Stimulated activated CD4-positive, alpha-beta T cell treated with anti-CD3 and anti-CD28 coated beads, Interleukin-12 subunit alpha, Interleukin-12 subunit beta, amount 100 ng/mL, for 4 hours (primary cell): Measurements from ENCODE around the gene WDR38.
"Not testable (repeated sequence)": the region's sequence is repeated elsewhere in the genome, so short reads cannot be mapped to it uniquely, and the experiment has no call there.

ENCODE experiments used
- DNase-seq: peaks from one replicate; pipeline ENCODE4 v3.0.0-alpha.2; 2020

WDR38 gene

DNA sequence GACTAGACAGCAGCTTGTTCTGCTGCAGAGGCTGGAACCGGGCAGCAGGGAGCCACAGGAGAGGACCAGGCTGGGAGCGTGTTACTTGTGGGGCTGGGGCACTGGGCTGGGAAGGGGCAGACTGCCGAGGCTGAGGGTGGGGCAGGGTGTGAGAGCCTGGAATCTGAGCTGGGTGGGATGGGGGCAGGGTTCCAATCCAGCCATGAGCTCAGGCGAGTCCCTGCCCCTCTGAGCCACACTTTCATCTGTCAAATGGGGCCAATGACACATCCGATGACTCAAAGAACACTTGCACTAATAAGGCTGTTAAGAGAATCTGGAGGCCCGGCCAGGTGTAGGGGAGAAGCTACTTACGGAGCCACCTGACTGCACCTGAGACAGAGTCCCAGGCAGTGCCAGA lies 18.7 kb upstream of the WDR38 start:
- no peak for DNase-seq

DNA sequence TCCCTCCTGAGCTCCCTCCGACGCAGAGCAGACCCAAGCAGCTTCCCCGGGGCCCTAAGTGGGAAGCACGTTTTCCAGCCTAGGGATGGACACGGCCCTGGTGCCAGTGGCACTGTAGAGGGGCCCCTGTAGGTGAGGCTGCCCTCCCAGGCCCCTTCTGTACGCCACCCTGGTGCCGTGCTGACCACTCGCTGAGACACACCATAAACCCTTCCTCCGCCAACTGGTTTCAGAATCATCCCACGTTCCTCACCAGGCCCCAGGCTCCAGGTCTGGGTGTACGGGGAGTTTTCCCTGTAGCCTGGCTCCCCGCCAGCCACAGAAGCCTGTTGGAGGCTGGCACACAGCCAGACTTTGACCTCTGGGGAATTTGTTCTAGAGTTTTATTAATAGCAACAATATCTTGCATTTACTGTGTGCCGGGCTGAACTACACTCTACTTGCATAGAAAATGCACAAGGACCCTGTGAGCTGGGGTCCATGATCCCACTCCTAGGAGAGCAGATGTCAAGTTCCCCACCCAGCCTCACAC lies 18.2 kb upstream of the WDR38 start:
- no peak for DNase-seq

DNA sequence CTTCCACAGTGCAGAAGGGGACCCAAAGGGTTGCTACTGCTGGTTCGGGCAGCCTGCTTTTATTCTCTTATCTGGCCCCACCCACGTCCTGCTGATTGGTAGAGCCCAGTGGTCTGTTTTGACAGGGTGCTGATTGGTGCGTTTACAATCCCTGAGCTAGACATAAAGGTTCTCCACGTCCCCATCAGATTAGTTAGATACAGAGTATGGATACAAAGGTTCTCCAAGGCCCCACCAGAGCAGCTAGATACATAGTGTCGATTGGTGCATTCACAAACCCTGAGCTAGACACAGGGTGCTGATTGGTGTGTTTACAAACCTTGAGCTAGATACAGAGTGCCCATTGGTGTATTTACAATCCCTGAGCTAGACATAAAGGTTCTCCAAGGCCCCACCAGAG lies 15.1 kb upstream of the WDR38 start:
- not testable (repeated sequence) for DNase-seq

DNA sequence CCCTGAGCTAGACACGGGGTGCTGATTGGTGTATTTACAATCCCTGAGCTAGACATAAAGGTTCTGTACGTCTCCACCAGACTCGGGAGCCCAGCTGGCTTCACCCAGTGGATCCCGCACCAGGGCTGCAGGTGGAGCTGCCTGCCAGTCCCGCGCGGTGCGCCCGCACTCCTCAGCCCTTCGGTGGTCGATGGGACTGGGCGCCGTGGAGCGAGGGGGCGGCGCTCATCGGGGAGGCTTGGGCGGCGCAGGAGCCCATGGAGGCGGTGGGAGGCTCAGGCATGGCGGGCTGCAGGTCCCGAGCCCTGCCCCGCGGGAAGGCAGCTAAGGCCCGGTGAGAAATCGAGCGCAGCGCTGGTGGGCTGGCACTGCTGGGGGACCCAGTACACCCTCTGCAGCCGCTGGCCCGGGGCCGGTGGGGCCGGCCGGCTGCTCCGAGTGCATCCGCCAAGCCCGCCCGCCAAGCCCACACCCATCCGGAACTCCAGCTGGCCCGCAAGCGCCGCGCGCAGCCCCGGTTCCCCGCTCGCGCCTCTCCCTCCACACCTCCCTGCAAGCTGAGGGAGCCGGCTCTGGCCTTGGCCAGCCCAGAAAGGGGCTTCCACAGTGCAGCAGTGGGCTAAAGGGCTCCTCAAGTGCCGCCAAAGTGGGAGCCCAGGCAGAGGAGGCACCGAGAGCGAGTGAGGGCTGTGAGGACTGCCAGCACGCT lies 14.5 kb upstream of the WDR38 start:
- DNase-seq = not testable (repeated sequence)

DNA sequence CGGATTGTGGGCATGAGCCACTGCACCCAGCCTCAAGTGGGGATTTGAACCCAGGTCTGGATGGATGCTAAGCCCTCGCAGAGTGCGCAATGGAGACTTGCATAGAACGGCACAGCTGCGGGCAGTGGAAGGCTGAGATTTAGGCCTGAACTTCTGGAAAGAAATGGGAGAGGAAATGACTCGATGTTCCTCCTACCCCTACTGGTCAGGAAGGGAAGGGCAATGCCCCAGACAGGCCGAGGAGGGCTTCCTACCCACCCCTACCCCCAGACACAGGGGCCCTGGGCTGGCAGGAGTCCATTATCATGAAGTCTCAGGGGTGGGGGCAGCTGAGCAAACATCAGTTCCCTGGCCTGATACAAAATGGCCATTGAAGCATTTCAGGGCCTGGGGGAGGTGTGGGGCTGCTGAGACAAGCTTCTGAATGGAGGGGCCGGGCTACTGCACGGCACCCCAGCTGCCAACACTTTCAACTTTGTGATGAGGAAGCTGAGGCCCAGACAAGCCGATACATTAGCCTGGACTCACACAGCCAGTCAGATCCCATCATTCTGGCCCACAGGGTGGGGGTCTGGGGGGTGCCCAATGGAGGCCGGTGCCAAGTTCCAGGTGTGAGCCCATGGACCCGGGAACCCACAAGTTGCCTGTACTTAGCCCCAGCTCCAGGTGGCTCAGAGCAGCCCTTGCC lies 13.5 kb upstream of the WDR38 start:
- DNase-seq = no peak

DNA sequence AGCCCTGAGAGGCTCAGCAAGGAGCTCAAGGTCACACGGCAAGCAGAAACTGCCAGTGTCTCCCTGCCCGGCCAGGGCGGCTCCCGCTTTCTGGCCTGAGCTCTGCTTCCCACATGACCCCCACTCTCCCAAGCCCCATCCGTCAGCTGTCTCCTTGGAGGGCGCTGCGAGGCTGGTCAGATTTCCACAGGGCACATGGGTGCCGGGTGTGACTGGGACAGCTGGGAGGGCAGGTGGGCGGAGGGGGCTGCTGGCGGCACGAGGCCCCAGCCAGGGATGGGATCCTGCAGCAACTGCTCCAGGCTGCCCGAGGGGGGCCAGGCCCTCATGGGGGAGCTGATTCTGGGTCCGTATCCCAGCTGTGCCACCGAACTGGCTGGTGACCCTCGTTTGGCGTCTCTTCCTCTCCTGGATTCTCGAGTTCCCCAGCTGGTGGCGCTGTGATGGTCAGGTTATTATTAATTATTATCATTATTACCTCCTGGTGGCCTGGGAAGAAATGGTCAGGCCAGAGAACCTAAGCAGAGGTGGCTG lies 12.9 kb upstream of the WDR38 start:
- DNase-seq = no peak

DNA sequence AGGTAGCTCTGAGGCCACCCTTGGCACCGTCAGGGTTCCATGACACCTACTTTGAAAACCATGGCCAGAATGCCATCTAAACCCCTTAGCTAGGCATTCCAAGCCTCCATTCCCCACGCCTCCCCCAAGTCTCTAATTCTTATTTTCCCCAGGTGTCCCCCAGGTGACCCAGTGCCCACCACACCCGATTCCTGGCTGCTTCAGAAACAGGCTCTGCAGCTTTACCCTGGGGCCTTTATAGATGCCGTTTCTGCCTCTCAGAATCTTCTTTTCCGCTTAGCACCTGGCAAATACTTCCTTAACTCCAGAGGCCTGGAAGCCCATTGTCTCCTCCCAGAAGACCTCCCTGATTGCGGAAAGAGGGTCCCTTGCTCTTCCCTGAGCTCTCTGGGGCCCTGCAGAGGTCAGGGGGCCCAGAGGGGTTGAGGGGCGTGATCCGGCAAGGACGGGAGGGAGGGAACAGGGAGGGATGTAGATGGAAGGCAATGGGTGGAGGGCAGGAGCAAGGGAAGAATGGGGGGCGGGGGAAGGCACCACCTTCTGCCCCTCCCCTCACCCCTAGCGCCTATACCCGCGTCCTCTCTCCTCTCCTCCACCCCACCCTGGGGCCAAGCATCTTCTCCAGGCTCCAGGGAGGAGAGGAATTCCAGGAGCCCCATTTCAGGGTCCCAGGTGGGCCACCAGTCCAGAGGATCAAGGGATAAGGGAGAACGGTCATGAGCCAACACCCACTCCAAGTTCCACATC lies 12.0 kb upstream of the WDR38 start:
- DNase-seq = no peak

DNA sequence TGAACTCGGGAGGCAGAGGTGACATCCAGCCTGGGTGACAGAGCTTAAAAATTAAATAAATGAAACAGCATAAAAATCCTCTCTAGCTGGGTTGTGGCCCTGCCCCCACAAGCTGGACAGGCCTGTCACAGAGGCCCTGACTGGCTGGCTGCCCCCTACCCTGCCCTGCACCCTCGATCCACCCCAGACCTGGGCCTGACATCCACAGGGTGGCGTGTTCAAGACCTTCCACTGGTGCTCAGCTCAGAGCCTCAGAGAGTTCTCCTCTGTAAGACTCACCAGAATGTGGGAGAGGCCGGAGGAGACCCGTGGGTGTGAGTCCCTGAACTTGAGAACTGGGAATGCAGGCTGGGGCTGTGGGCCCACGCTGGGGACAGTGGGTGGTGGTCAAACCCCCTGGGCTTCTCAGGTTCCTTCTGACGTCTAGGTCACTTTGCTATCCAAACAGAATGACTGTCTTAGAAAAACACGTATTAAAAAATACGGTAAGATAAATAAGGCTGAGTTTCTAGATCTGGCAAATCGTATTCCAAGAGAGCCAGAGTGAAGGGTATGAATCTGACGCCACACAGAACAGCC lies 9.7 kb upstream of the WDR38 start:
- DNase-seq = no peak

DNA sequence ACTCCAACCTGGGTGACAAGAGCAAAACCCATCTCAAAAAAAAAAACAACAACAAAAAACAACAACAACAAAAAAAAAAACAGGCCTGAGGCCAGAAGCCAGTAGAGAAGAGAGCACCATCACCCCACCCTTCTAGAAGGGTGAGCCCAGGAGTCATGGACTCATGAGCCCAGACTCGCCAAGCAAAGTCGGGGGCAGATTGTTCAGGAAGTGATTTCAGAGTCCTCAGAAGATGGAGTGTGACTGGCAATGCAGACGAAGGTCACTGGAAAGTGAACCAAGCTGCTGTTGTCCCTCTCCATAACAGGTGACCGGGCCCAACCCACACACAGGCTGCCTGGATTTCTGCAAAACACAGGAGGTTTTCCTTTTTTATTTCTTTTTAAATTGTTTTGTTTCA lies 9.0 kb upstream of the WDR38 start:
- no peak for DNase-seq

DNA sequence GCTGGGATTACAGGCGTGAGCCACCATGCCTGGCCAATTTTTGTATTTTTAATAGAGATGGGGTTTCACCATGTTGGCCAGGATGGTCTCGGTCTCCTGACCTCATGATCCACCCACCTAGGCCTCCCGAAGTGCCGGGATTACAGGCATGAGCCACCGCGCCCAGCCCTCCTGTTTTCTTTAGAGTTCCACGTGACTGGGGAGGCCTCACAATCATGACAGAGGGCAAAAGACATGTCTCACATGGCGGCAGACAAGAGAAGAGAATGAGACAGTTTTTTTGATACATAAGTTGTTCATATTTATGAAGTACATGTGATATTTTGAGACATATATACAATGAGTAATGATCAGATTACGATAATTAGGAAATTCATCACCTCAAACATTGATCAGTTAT lies 6.8 kb upstream of the WDR38 start:
- DNase-seq = not testable (repeated sequence)

DNA sequence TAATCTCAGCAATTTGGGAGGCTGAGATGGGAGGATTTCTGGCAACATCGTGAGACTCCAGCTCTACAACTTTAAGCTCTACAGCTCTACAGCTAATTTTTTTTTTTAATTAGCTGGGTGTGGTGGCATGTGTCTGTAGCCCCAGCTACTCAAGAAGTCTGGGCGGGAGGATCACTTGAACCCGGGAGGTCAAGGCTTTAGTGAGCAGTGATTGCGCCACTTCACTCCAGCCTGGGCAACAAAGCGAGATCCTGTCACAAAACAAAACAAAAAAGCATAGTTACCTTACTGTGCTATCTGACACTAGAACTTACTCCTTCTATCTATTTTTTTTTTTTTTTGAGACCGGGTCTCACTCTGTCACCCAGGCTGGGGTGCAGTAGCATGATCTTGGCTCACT lies 6.3 kb upstream of the WDR38 start:
- DNase-seq = no peak

DNA sequence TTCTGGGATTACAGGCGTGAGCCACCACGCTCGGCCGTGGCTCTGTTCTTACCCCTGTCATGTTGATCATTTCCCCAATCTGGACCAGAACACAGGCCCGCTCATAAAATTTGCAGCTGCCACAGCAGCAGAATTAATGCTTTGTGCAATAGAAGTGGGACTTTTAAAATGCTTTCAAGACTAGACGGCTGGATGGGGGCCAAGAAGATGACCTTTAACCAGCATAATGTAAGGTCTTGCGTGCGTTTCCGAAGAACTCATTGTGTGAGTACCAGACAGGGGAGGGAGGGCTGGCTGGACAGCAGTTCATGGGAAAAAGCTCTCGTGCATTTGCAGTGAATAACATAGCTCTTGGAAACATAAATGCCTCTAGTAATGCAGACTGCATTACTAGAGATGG lies 3.5 kb upstream of the WDR38 start:
- DNase-seq = no peak

DNA sequence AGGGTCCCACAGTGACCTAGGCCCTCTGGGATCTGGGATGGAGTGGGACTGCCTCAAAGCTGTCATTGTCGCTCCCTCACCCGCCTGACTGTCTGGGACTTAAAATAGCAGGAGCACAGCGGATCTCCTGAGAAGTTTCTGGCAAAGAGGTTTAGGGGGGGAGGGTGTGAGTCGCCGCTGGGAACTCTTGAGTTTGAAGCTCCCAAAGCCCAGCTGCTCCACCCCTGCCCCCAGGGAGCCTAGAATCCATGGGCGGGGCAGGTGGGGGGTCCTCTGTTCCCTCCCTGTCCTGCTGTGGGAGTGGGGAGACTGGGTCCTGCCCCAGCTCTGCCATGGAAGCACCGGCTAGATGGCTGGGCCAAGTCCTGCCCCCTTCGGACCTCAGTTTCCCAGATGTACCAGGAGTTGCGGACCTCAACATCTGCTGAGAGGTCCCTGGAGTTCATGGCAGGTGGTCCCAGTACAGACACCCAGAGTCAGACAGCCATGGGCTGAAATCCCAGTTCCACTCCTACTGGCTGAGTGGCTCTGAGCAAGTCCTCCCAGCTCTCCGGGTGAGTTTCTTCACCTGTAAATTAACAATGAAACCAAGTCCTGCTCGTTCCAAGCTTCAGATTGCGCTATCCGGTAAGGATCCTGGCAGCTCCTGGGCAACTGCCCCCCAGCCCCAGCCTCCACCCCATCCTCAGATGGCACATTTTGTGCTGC lies 985 bp upstream of the WDR38 start:
- no peak for DNase-seq

DNA sequence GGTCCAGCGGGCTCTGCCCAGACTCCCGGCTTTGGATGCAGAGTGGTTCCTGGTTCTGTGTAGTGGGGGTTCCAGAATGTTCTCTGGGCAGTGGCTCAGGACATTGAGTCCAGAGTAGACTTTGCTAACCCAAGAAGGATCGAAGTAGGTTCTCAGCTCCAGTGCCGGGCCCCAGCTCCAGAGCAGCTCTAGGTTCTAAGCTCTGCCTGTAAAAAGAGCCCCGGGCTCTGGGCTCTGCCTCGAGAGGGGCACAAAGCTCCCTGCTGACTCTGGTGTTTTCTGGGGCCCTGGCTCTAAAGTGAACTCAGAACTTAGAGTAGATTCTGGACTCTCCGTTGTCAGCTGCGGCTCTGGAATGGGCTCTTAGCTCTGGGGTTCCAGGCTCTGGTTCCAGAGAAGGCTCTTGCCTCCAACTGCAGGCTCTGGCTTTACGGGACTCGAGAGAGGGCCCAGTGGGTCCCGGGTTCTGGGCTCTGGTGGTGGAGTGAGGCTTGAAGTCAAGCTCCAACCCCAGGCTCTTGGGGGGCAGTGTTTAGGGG lies 414 bp downstream of the WDR38 start:
- no peak for DNase-seq

DNA sequence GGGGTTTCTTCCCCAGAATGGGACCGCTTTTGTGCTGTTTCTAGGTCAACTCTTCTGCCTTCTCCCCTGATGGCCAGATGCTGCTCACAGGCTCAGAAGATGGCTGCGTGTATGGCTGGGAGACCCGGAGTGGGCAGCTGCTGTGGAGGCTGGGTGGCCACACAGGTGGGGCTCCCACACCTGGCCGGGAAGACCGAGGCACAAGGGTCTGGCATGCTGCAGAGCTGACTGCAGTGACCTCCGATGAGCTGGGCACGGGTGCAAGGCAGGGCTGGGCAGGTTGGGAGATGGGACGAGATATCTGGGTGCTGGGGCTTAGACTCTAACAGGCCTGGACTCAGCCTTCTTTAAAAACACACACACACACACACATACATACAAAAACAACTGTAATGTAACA lies 901 bp downstream of the WDR38 start:
- DNase-seq = no peak

DNA sequence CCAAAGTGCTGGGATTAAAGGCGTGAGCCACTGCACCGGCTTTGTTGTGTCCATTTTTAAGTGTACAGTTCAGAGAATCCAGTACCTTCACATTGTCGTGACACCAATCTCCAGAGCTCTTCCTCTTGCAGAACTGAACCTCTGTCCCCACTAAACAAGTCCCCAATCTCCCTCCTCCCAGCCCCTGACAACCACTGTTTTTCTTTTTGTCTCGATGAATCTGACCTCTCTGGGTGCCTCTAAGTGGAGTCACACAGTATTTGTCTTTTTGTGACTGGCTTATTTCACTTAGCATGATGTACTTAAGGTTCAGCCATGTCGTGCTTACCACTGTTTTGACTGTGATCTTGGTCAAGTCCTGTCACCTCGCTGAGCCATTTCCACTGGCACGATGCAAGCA lies 1.6 kb downstream of the WDR38 start:
- DNase-seq = no peak

DNA sequence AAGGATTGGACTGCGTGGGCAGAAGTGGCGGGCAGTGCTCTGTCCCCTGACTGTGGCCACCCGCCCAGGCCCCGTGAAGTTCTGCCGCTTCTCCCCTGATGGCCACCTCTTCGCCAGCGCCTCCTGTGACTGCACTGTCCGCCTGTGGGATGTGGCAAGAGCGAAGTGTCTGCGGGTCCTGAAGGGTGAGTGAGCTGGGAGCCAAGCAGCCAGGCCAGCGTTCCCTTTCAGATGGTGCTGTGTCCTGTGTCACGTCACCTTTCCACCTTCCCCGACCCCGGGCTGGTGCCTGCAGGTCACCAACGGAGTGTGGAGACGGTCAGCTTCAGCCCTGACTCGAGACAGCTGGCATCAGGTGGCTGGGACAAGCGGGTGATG lies 2.3 kb downstream of the WDR38 start:
- DNase-seq = no peak

DNA sequence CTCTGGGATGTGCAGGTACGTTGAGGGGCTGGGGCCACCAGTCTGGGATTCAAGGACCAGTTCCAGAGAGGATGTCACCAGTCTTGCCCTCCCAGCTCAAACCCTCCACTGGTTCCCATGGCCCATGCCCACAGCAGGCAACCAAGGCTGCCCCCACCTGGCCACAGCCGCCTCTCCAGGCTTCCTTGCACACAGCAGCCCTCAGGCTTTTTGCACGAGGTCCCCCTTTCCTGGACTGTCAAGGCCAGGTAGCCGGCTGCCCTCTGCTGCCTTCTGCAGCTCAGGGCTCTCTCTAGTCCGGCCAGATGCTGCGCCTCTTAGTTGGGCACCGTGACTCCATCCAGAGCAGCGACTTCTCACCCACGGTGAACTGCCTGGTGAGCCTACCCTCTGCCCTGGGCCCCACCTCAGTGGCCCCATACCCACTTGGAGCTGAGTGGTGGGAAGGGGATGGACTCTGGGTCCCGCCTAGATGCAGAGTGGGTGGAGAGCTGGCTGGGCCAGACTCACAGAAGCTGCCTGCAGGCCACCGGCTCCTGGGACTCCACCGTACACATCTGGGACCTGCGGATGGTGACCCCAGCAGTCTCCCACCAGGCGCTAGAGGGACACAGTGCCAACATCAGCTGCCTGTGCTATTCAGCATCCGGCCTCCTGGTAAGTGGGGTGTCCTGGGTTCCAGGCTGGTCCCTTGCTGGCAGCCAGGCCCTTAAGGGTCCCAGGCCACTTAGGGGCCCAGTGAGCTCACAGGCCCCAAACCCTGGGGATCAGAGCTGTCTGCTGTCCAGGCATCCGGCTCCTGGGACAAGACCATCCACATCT lies 2.9 kb downstream of the WDR38 start:
- peak; percentile 30 for DNase-seq

DNA sequence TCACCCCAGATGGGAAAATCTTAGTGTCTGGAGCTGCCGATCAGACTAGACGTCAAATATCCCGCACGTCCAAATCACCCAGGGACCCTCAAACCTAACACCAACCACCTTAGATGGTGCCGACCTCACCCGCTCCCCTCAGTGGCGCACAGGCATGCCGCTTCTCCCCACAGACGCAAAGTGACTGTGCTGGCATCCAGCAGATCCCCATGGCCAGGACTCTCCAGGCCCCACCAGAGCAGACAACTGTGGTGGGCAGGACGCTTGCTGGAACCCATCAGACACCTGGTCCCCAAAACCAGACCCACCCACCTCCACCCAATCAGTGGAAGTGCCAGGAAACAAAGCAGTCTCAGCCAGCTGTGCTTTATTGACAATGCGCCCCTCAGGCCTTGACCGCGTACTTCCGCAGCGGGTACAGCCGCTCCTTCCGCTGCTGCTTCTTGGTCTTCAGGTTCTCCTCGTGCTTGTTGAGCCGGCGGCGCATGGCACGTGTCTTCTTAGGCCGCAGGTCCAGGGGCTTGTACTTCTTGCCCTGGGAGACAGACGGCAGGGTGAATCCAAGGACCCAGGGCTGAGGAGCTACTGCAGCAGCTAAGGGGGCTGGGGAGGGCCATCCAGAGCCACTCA lies 4.4 kb downstream of the WDR38 start:
- no peak for DNase-seq

DNA sequence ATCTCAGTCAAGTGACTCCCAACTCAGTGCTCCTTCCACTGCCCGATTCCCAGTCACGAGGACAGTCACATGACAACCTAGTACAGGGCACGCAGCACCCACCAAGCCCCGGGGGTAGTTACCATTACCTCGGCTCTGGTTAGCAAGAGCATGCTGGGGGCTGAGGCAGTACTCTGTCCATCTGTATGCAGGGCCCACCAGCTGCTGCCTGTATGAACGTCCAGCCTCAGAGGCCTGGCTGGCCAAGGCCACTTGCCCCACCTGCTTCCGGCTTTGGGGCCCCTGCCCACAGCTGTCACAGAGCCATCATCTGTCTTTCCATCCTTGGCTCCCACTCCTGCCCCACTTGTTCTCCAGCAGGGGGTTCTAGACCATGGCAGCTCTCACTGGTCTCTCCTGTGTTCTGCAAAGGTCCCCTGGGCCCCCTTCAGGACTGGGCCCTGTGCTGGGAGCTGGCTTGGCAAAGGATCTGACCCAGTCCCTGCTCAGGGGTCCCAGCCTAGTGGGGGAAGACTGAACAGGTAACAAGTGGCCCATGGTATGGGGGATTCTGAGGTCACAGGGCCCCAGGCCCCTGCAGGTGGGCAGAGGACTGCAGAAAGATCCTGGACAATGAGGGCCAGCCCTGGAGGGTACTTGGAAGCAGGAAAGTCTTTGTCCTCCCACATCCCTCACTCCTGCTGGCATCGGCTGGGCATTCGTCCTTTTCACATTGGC lies 5.2 kb downstream of the WDR38 start:
- DNase-seq = no peak
